DOHH2 (cell line): ENCODE measurements around the gene SPOCD1.

ENCODE experiments used
- H3F3A ChIP-seq: fragments of 200-600 bp; sonication (generic), shearing (Covaris generic); 2 replicates; pipeline ENCODE4 v1.6.0; 2016; ENCODE audit warnings: antibody characterized with exemption, mild to moderate bottlenecking; ENCODE audit not compliant: control insufficient read depth, insufficient read depth
- H3K27ac ChIP-seq: fragments of 200-600 bp; sonication (generic); 2 replicates; pipeline ENCODE4 v1.5.1; 2014; ENCODE audit warnings: low read depth, mild to moderate bottlenecking, low read length, moderate library complexity
- H3K27me3 ChIP-seq: fragments of 200-600 bp; sonication (generic); 2 replicates; pipeline ENCODE4 v1.6.1; 2014; ENCODE audit warnings: mild to moderate bottlenecking, low read length, mixed read lengths; ENCODE audit not compliant: control insufficient read depth
- H3K36me3 ChIP-seq: fragments of 200-600 bp; sonication (generic); 2 replicates; pipeline ENCODE4 v1.6.1; 2014; ENCODE audit warnings: mild to moderate bottlenecking, low read length, moderate library complexity, mixed read lengths; ENCODE audit not compliant: control insufficient read depth
- H3K4me1 ChIP-seq: fragments of 200-600 bp; sonication (generic); 2 replicates; pipeline ENCODE4 v1.6.1; 2014; ENCODE audit warnings: mild to moderate bottlenecking, low read length, mixed read lengths; ENCODE audit not compliant: control insufficient read depth
- H3K4me2 ChIP-seq: fragments of 200-600 bp; sonication (generic); 2 replicates; pipeline ENCODE4 v1.6.0; 2014; ENCODE audit warnings: mild to moderate bottlenecking, low read length, moderate library complexity
- H3K4me3 ChIP-seq: fragments of 200-600 bp; sonication (generic); 2 replicates; pipeline ENCODE4 v1.5.1; 2014; ENCODE audit warnings: mild to moderate bottlenecking, low read length, mixed read lengths
- H3K79me2 ChIP-seq: fragments of 200-600 bp; sonication (generic); 2 replicates; pipeline ENCODE4 v1.6.1; 2014; ENCODE audit warnings: mild to moderate bottlenecking, low read length, mixed read lengths; ENCODE audit not compliant: control insufficient read depth
- H3K9me2 ChIP-seq: fragments of 200-600 bp; sonication (generic); replicated peaks from 2 replicates; pipeline ENCODE4 v1.6.1; 2014; ENCODE audit warnings: mild to moderate bottlenecking, low read length, mixed read lengths; ENCODE audit not compliant: control insufficient read depth
- H3K9me3 ChIP-seq: fragments of 200-600 bp; sonication (generic); 2 replicates; pipeline ENCODE4 v1.6.1; 2014; ENCODE audit warnings: antibody characterized with exemption, low read length, mixed read lengths; ENCODE audit not compliant: control insufficient read depth, insufficient read depth
- H4K20me1 ChIP-seq: fragments of 200-600 bp; sonication (generic); 2 replicates; pipeline ENCODE4 v1.6.0; 2014; ENCODE audit warnings: low read depth, mild to moderate bottlenecking, antibody characterized with exemption, low read length, moderate library complexity; ENCODE audit not compliant: control insufficient read depth, insufficient read depth
- CTCF ChIP-seq: fragments of 200-600 bp; sonication (generic); IDR thresholded peaks from one replicate; pipeline ENCODE4 v1.5.1; 2014; ENCODE audit warnings: antibody characterized with exemption, mild to moderate bottlenecking, low read depth, low read length; ENCODE audit not compliant: poor library complexity, severe bottlenecking
- EZH2phosphoT487 ChIP-seq: fragments of 200-600 bp; sonication (generic); IDR thresholded peaks from 2 replicates; pipeline ENCODE4 v1.6.1; 2017; ENCODE audit warnings: borderline replicate concordance, mild to moderate bottlenecking, antibody characterized with exemption, low read length, moderate library complexity, mixed read lengths

Gene SPOCD1

DNA sequence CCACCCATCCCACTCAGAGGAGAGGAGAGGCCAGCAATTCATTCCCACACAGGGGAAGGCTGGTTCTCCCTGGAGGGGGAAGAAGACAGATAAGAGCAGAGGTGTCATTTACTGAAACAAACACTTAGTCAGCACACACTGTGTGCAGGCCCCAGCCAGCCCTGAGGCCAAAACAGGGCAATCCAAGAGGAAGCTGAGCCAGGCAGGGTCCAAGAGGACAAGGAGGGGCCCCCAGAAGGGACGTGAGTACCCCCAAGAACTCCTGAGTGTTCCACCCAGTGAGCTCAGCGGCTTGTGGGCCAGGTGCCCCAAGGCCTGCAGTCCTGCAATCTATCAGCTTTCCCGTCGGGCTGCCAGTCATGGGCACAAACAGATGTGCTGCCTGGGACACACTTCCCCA, 67.5 kb downstream of the SPOCD1 start:
- no peak overlapping the region for H3K27ac ChIP-seq
- TF ChIP-seq EZH2phosphoT487 (no peak), CTCF (no peak)
- H3K79me2 ChIP-seq, result no peaks in the 10 kb centered on the region
- H3K4me1 ChIP-seq, result peaks cover 39% of the 10 kb centered on the region
- no peak overlapping the region for H3K4me3 ChIP-seq
- no peak overlapping the region for H3K4me2 ChIP-seq
- H3K9me2 ChIP-seq, result no peaks in the 10 kb centered on the region
- H4K20me1 ChIP-seq, result peaks cover 16% of the 10 kb centered on the region; the same call in 1 of the 2 replicates
- peaks cover 8% of the 10 kb centered on the region for H3F3A ChIP-seq
- H3K36me3 ChIP-seq, result no peaks in the 10 kb centered on the region
- no peaks in the 10 kb centered on the region for H3K9me3 ChIP-seq
- H3K27me3 ChIP-seq, result peaks cover 50% of the 10 kb centered on the region

- Histone ChIP-seq H3K27ac (no peak overlapping the region), H3K9me2 (no peaks in the 10 kb centered on the region), H3F3A (peaks cover 8% of the 10 kb centered on the region), H3K4me3 (no peak overlapping the region), H3K4me2 (no peak overlapping the region), H3K79me2 (no peaks in the 10 kb centered on the region), H3K9me3 (no peaks in the 10 kb centered on the region), H4K20me1 (peaks cover 16% of the 10 kb centered on the region; the same call in 1 of the 2 replicates), H3K36me3 (no peaks in the 10 kb centered on the region), H3K27me3 (peaks cover 40% of the 10 kb centered on the region), H3K4me1 (peaks cover 39% of the 10 kb centered on the region)
- TF ChIP-seq CTCF (no peak), EZH2phosphoT487 (no peak)
Measured at GRCh38 chr1:31747304-31747703, 68.5 kb downstream of the SPOCD1 start.

DNA sequence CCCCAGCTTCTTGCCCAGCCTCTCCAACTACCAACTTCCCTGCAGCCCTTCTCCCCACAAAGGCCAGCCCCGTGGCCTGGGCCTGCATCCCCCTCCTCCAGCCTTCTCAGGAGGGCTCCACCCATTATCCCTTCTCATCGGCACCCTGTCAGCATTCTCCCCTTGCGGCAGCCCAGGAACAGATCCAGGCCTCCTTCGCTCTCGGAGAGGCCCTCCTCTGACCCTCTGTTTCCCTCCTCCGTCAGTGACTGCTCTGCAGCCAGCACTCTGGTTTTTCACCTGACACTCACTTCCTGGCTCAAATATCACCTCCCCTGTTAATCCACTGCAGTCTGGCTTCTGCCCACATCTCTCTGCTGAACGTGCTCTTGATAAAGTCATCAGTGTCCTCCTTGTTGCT, 69.1 kb downstream of the SPOCD1 start:
- Histone ChIP-seq H3K36me3 (no peaks in the 10 kb centered on the region), H3K9me3 (no peaks in the 10 kb centered on the region), H3K4me3 (no peak overlapping the region), H3K27me3 (peaks cover 33% of the 10 kb centered on the region), H3K4me2 (no peak overlapping the region), H4K20me1 (peaks cover 13% of the 10 kb centered on the region; the same call in 1 of the 2 replicates), H3K9me2 (no peaks in the 10 kb centered on the region), H3K27ac (no peak overlapping the region), H3K4me1 (peaks cover 37% of the 10 kb centered on the region), H3K79me2 (no peaks in the 10 kb centered on the region), H3F3A (peaks cover 8% of the 10 kb centered on the region)
- TF ChIP-seq EZH2phosphoT487 (no peak), CTCF (no peak)
